ENCODE results near the gene CCNO. TPM values are rescaled to one million over a fixed set of nuclear protein-coding genes. Genes with fewer than 3 reads are reported as not detected.

Gene CCNO
- total and polyA plus RNA-seq, 2 of the 8 experiments (the other 6 are each of a cell fraction or from before 2014, with no cell fraction given): 0.14 to 0.41 TPM

GRCh38 chr5:55187370-55187769 is 46.0 kb downstream of the CCNO start:
- no peak overlapping the region for H4K5ac ChIP-seq (ENCODE audit: insufficient read length, low read depth, low read length)

More at GRCh38 chr5:55187370-55187769, 46.0 kb downstream of the CCNO start:
- WGBS, 2 experiments (ENCODE audit: extremely low coverage in 1 of 2, insufficient coverage in 1 of 2, insufficient read length in 1 of 2, insufficient replicate concordance in 2 of 2, low coverage in 1 of 2, low lambda C conversion rate in 2 of 2, missing lambda C conversion rate in 1 of 2): 50% methylated on average over 4 of the region's 4 CpGs; no CpG with 5 or more reads in 1 of the 2 experiments
- TF ChIP-seq, protein P1, sequence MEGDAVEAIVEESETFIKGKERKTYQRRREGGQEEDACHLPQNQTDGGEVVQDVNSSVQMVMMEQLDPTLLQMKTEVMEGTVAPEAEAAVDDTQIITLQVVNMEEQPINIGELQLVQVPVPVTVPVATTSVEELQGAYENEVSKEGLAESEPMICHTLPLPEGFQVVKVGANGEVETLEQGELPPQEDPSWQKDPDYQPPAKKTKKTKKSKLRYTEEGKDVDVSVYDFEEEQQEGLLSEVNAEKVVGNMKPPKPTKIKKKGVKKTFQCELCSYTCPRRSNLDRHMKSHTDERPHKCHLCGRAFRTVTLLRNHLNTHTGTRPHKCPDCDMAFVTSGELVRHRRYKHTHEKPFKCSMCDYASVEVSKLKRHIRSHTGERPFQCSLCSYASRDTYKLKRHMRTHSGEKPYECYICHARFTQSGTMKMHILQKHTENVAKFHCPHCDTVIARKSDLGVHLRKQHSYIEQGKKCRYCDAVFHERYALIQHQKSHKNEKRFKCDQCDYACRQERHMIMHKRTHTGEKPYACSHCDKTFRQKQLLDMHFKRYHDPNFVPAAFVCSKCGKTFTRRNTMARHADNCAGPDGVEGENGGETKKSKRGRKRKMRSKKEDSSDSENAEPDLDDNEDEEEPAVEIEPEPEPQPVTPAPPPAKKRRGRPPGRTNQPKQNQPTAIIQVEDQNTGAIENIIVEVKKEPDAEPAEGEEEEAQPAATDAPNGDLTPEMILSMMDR (IDR thresholded peaks at IDR 0.05; ENCODE audit: control extremely low read depth in 1 of 3, insufficient read depth in 1 of 3, low read depth in 1 of 3, low read length in 3 of 3): peak in 1 of 3 experiments; percentile 46; a peak in 2 of 4 replicates
- TF ChIP-seq KDM1A (IDR thresholded peaks at IDR 0.05; ENCODE audit: borderline replicate concordance, low read length): no peak
- TF ChIP-seq RAD21 (IDR thresholded peaks at IDR 0.05 in 1 of 2, conservative IDR thresholded peaks at IDR 0.05 in 1 of 2; ENCODE audit: low read depth in 2 of 2, low read length in 2 of 2): peak; percentile 44 to 48
- H3K4me2 ChIP-seq (ENCODE audit: insufficient read depth in 1 of 2, low read depth in 2 of 2, low read length in 2 of 2): no peak overlapping the region
- H3K23me2 ChIP-seq (ENCODE audit: low read depth, low read length): no peaks in the 10 kb centered on the region
- no peaks in the 10 kb centered on the region for H3K9me3 ChIP-seq (ENCODE audit: insufficient read depth in 2 of 2, low read depth in 1 of 2, low read length in 1 of 2)
- H3K27me3 ChIP-seq (replicated peaks in 1 of 4; ENCODE audit: control insufficient read depth in 3 of 4, extremely low read depth in 1 of 4, insufficient read depth in 3 of 4, low read length in 3 of 4): peaks cover 0 to 6% (median 3%) of the 10 kb centered on the region in 4 experiments; a peak in 3 of 7 replicates
- no peak overlapping the region for H3K23ac ChIP-seq (ENCODE audit: insufficient read length)
- H2BK20ac ChIP-seq (ENCODE audit: low read length): no peak overlapping the region
- CTCF ChIA-PET (ENCODE audit: partially characterized antibody): interaction anchor here (0.6 to 3.5 kb wide), 12 partner anchors 8 to 137 kb away, joined by 3 to 12 read pairs (median 4); no protein-coding TSS in a partner anchor
- H2BK120ac ChIP-seq (replicated peaks; ENCODE audit: low read depth, low read length): no peak overlapping the region
- DNase-seq (ENCODE audit: low read depth in 1 of 2, low spot score in 2 of 2): no peak
- POLR2A ChIA-PET (ENCODE audit: partially characterized antibody): interaction anchor here (1.3 kb wide), 1 partner anchor 28 kb away, joined by 3 read pairs; the partner anchor contains the start of gene GPX8
- H3K4ac ChIP-seq (replicated peaks; ENCODE audit: insufficient read length, low read depth, low read length): no peak overlapping the region
- no peak overlapping the region for H2BK12ac ChIP-seq (ENCODE audit: low read depth, low read length)
- H3K27ac ChIP-seq (ENCODE audit: low read depth, low read length): no peak overlapping the region
- H3K18ac ChIP-seq (ENCODE audit: extremely low read depth, low read length): no peak overlapping the region
- no peak overlapping the region for H2AFZ ChIP-seq (ENCODE audit: low read length)
- no peak for FAIRE-seq
- no peak overlapping the region for H2AK5ac ChIP-seq (ENCODE audit: low read depth, low read length)
- H2BK15ac ChIP-seq (ENCODE audit: low read length): no peak overlapping the region
- no peaks in the 10 kb centered on the region for H3K79me2 ChIP-seq (ENCODE audit: control insufficient read depth in 1 of 2, insufficient read depth in 2 of 2, low read length in 2 of 2)
- H4K91ac ChIP-seq (replicated peaks; ENCODE audit: insufficient read length, low read length): no peak overlapping the region
- H3K4me1 ChIP-seq (replicated peaks in 1 of 4; ENCODE audit: control insufficient read depth in 3 of 4, insufficient read depth in 4 of 4, low read length in 3 of 4): no peaks in the 10 kb centered on the region
- no peak overlapping the region for H3K56ac ChIP-seq (replicated peaks; ENCODE audit: insufficient read length, low read depth, low read length)
- H3K79me1 ChIP-seq (ENCODE audit: low read depth, low read length): no peaks in the 10 kb centered on the region
- no peak overlapping the region for H3K14ac ChIP-seq (ENCODE audit: insufficient read length)
- H2BK5ac ChIP-seq (ENCODE audit: low read depth, low read length): no peak overlapping the region
- H3K36me3 ChIP-seq (ENCODE audit: control insufficient read depth in 2 of 4, insufficient read depth in 4 of 4, low read length in 3 of 4): no peaks in the 10 kb centered on the region
- no peak overlapping the region for H4K8ac ChIP-seq (ENCODE audit: extremely low read depth, insufficient read depth, low read length)
- H3K4me3 ChIP-seq (ENCODE audit: extremely low read depth in 1 of 4, insufficient read depth in 2 of 4, low read depth in 3 of 4, low read length in 4 of 4): no peak overlapping the region
- no peaks in the 10 kb centered on the region for H4K20me1 ChIP-seq (replicated peaks in 1 of 2; ENCODE audit: control insufficient read depth in 1 of 2, insufficient read depth in 2 of 2, low read length in 2 of 2)
- H3K9ac ChIP-seq (replicated peaks in 1 of 4; ENCODE audit: extremely low read depth in 1 of 4, low read depth in 3 of 4, low read length in 3 of 4): no peak overlapping the region
